Amygdala (tissue), 56 donors: ENCODE data around the gene ZNF786.
"Not testable (repeated sequence)": the region's sequence is repeated elsewhere in the genome, so short reads cannot be mapped to it uniquely, and the experiment has no call there.

Source experiments
- DNase-seq, 56 donors: peaks; one replicate each; lab custom pipeline; 2025; lab: John Stamatoyannopoulos, UW

The ZNF786 gene

GRCh38 chr7:149084407-149084806 lies 6.1 kb downstream of the ZNF786 start:
- no peak for DNase-seq

- no peak for DNase-seq
These were observed 8.6 kb downstream of the ZNF786 start for GRCh38 chr7:149081914-149082313.

- no peak for DNase-seq
These were observed 12.9 kb downstream of the ZNF786 start for GRCh38 chr7:149077594-149077993.

- no peak for DNase-seq
These were observed 15.2 kb downstream of the ZNF786 start for GRCh38 chr7:149075286-149075685.

- DNase-seq = no peak
These were observed 16.2 kb downstream of the ZNF786 start for GRCh38 chr7:149074116-149074885.

GRCh38 chr7:149072438-149072775 lies 18.1 kb downstream of the ZNF786 start:
- no peak for DNase-seq

GRCh38 chr7:149071641-149072437 lies 18.7 kb downstream of the ZNF786 start:
- no peak for DNase-seq

GRCh38 chr7:149071182-149071635 lies 19.3 kb downstream of the ZNF786 start:
- DNase-seq = no peak

GRCh38 chr7:149070372-149071125 lies 20.0 kb downstream of the ZNF786 start:
- no peak for DNase-seq

GRCh38 chr7:149067869-149068268 lies 22.6 kb downstream of the ZNF786 start:
- no peak for DNase-seq

- DNase-seq = no peak
These were observed 27.0 kb downstream of the ZNF786 start for GRCh38 chr7:149063476-149063875.

GRCh38 chr7:149062217-149062899 lies 28.2 kb downstream of the ZNF786 start:
- not testable (repeated sequence) for DNase-seq

- no peak for DNase-seq
These were observed 30.4 kb downstream of the ZNF786 start for GRCh38 chr7:149060156-149060555.

- DNase-seq = no peak
These were observed 36.6 kb downstream of the ZNF786 start for GRCh38 chr7:149053885-149054284.

GRCh38 chr7:149053384-149053783 lies 37.1 kb downstream of the ZNF786 start:
- no peak for DNase-seq

- DNase-seq = no peak
These were observed 39.6 kb downstream of the ZNF786 start for GRCh38 chr7:149050941-149051340.

- DNase-seq = no peak
These were observed 41.7 kb downstream of the ZNF786 start for GRCh38 chr7:149048805-149049204.

- DNase-seq = no peak
These were observed 44.1 kb downstream of the ZNF786 start for GRCh38 chr7:149046416-149046815.

GRCh38 chr7:149043936-149044335 lies 46.6 kb downstream of the ZNF786 start:
- DNase-seq = no peak

- no peak for DNase-seq
These were observed 49.2 kb downstream of the ZNF786 start for GRCh38 chr7:149041350-149041749.

GRCh38 chr7:149038641-149039040 lies 51.9 kb downstream of the ZNF786 start:
- DNase-seq = not testable (repeated sequence)
